Endothelial cell (in vitro differentiated cells): ENCODE results near the gene ZFP92. TPM values are rescaled to one million over a fixed set of nuclear protein-coding genes. Genes with fewer than 3 reads are reported as not detected.

Experiments used
- DNase-seq: peaks from one replicate; pipeline ENCODE4 v3.0.0; 2021; ENCODE audit warnings: low spot score
- H3K27ac Mint-ChIP-seq: one replicate; pipeline ENCODE4 v1.8.0; 2021; ENCODE audit warnings: mixed read lengths, inconsistent platforms; ENCODE audit not compliant: unreplicated experiment
- H3K27me3 Mint-ChIP-seq: one replicate; pipeline ENCODE4 v1.8.0; 2021; ENCODE audit warnings: mild to moderate bottlenecking, moderate library complexity, mixed read lengths, inconsistent platforms; ENCODE audit not compliant: unreplicated experiment
- H3K36me3 Mint-ChIP-seq: one replicate; pipeline ENCODE4 v1.8.0; 2021; ENCODE audit warnings: mild to moderate bottlenecking, low read depth, mixed read lengths, inconsistent platforms; ENCODE audit not compliant: unreplicated experiment
- H3K4me1 Mint-ChIP-seq: one replicate; pipeline ENCODE4 v1.8.0; 2021; ENCODE audit warnings: mild to moderate bottlenecking, mixed read lengths, inconsistent platforms; ENCODE audit not compliant: unreplicated experiment
- H3K4me3 Mint-ChIP-seq: one replicate; pipeline ENCODE4 v1.8.0; 2021; ENCODE audit warnings: mild to moderate bottlenecking, mixed read lengths, inconsistent platforms; ENCODE audit not compliant: unreplicated experiment
- H3K9me3 Mint-ChIP-seq: one replicate; pipeline ENCODE4 v1.8.0; 2021; ENCODE audit warnings: mixed read lengths, inconsistent platforms; ENCODE audit not compliant: unreplicated experiment
- CTCF ChIP-seq: fragments of 200-600 bp; sonication (generic); IDR thresholded peaks from one replicate; pipeline ENCODE4 v1.5.0; 2021; ENCODE audit warnings: antibody characterized with exemption; ENCODE audit not compliant: unreplicated experiment
- total RNA-seq: library from RNA; stranded (reverse); fragmentation: NEBNext Ultra II Directional; extraction: Animal tissue kit (Norgen Biotek cat#: 25700); gene quantifications from one replicate; pipeline ENCODE4 v1.2.1, GENCODE V29; 2021; ENCODE audit not compliant: unreplicated experiment

ZFP92 gene
- total RNA-seq, 1 donor from 2014 or later, result 0.49 TPM

DNA sequence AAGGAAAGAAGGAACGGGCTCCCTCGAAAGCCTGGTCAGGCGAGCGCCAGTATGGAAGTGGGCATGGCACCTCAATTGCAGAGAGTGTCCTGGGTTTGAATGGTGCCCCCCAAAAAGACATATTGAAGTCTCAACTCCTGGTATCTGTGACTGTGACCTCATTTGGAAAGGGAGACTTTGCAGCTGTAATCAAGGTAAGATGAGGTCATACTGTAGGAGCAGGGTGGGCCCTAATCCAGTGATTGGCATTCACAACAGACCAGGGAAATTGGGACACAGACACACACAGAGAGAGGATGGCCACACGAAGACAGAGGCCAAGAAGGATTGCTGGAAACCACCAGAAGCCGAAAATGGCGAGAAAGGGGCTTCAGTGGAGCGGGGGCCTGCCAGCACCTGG lies 6.4 kb downstream of the ZFP92 start:
- TF ChIP-seq CTCF, result no peak
- Mint-ChIP-seq H3K27ac (no peak overlapping the region), H3K4me3 (no peak overlapping the region), H3K4me1 (peaks cover 3% of the 10 kb centered on the region), H3K9me3 (no peaks in the 10 kb centered on the region), H3K36me3 (no peaks in the 10 kb centered on the region), H3K27me3 (no peaks in the 10 kb centered on the region)
- DNase-seq, result no peak

- H3K36me3 Mint-ChIP-seq, result no peaks in the 10 kb centered on the region
- no peak overlapping the region for H3K27ac Mint-ChIP-seq
- DNase-seq, result no peak
- H3K27me3 Mint-ChIP-seq, result no peaks in the 10 kb centered on the region
- TF ChIP-seq CTCF, result no peak
- H3K4me3 Mint-ChIP-seq, result no peak overlapping the region
- H3K9me3 Mint-ChIP-seq, result no peaks in the 10 kb centered on the region
- peaks cover 3% of the 10 kb centered on the region for H3K4me1 Mint-ChIP-seq
These were observed 9.8 kb downstream of the ZFP92 start for GRCh38 chrX:153420851-153421599.

GRCh38 chrX:153421856-153422255 lies 10.6 kb downstream of the ZFP92 start:
- no peaks in the 10 kb centered on the region for H3K9me3 Mint-ChIP-seq
- H3K4me3 Mint-ChIP-seq, result no peak overlapping the region
- H3K36me3 Mint-ChIP-seq, result no peaks in the 10 kb centered on the region
- no peaks in the 10 kb centered on the region for H3K27me3 Mint-ChIP-seq
- peaks cover 3% of the 10 kb centered on the region for H3K4me1 Mint-ChIP-seq
- no peak for DNase-seq
- H3K27ac Mint-ChIP-seq, result no peak overlapping the region
- no peak for TF ChIP-seq CTCF

GRCh38 chrX:153423652-153424051 lies 12.4 kb downstream of the ZFP92 start:
- Mint-ChIP-seq H3K4me1 (no peaks in the 10 kb centered on the region), H3K36me3 (no peaks in the 10 kb centered on the region), H3K27me3 (no peaks in the 10 kb centered on the region), H3K9me3 (no peaks in the 10 kb centered on the region), H3K4me3 (no peak overlapping the region), H3K27ac (no peak overlapping the region)
- no peak for TF ChIP-seq CTCF
- no peak for DNase-seq

GRCh38 chrX:153426204-153426603 lies 14.9 kb downstream of the ZFP92 start:
- Mint-ChIP-seq H3K4me3 (no peak overlapping the region), H3K9me3 (no peaks in the 10 kb centered on the region), H3K4me1 (no peaks in the 10 kb centered on the region), H3K27ac (no peak overlapping the region), H3K36me3 (no peaks in the 10 kb centered on the region), H3K27me3 (peaks cover 2% of the 10 kb centered on the region)
- no peak for DNase-seq
- TF ChIP-seq CTCF, result no peak
